Measurements from ENCODE around the gene RASAL1.
A peak's percentile ranks its signal among the peaks of the same experiment; 100 is the strongest.

RASAL1 gene

GRCh38 chr12:113114447-113115178, 20.9 kb downstream of the RASAL1 start:
- no peak for DNase-seq

- no peak for DNase-seq
Observed at GRCh38 chr12:113113397-113113796, 22.2 kb downstream of the RASAL1 start.

GRCh38 chr12:113112043-113112899, 23.3 kb downstream of the RASAL1 start:
- no peak for DNase-seq

- DNase-seq = no peak
Observed at GRCh38 chr12:113111247-113111646, 24.3 kb downstream of the RASAL1 start.

GRCh38 chr12:113109872-113110599, 25.5 kb downstream of the RASAL1 start:
- no peak for DNase-seq

- DNase-seq = no peak
Observed at GRCh38 chr12:113109360-113109759, 26.2 kb downstream of the RASAL1 start.

GRCh38 chr12:113108308-113108707, 27.3 kb downstream of the RASAL1 start:
- DNase-seq = no peak

- no peak for DNase-seq
Observed at GRCh38 chr12:113106361-113106760, 29.2 kb downstream of the RASAL1 start.

GRCh38 chr12:113105606-113106271, 29.8 kb downstream of the RASAL1 start:
- DNase-seq = no peak

GRCh38 chr12:113104953-113105510, 30.5 kb downstream of the RASAL1 start:
- DNase-seq = no peak

GRCh38 chr12:113103756-113104450, 31.7 kb downstream of the RASAL1 start:
- no peak for DNase-seq

GRCh38 chr12:113102811-113103210, 32.8 kb downstream of the RASAL1 start:
- no peak for DNase-seq

- no peak for DNase-seq
Observed at GRCh38 chr12:113101751-113102150, 33.8 kb downstream of the RASAL1 start.

GRCh38 chr12:113099764-113100163, 35.8 kb downstream of the RASAL1 start:
- DNase-seq = no peak

GRCh38 chr12:113099364-113099763, 36.2 kb downstream of the RASAL1 start:
- no peak for DNase-seq

GRCh38 chr12:113098441-113099028, 37.0 kb downstream of the RASAL1 start:
- peak; percentile 31 to 71 for DNase-seq

GRCh38 chr12:113097716-113098440, 37.7 kb downstream of the RASAL1 start:
- DNase-seq = peak; percentile 28 to 87

GRCh38 chr12:113096675-113097461, 38.7 kb downstream of the RASAL1 start:
- no peak for DNase-seq

GRCh38 chr12:113095405-113095804, 40.2 kb downstream of the RASAL1 start:
- no peak for DNase-seq

- no peak for DNase-seq
Observed at GRCh38 chr12:113094738-113095137, 40.8 kb downstream of the RASAL1 start.

All from cerebellar nuclear complex (tissue), 1 donor.